Measurements from ENCODE around the gene CARNS1.
"Not testable (repeated sequence)": the region's sequence is repeated elsewhere in the genome, so short reads cannot be mapped to it uniquely, and the experiment has no call there.

CARNS1 gene

DNA sequence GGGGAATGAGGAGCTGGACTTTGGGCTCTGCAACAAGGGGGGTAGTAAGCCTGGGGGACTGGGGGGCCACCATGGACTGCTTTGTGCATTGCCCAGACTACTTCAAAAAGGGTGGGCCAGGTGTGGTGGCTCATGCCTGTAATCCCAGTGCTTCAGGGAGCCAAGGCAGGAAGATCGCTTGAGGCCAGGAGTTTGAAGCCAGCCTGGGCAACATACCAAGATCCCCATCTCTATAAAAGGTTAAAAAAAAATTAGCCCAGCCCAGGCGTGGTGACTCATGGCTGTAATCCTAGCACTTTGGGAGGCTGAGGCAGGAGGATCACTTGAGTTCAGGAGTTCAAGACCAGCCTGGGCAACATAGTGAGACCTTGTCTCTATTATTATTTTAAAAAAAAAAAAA is 50.1 kb downstream of the CARNS1 start:
- not testable (repeated sequence) for DNase-seq (ENCODE audit: low read depth)

DNA sequence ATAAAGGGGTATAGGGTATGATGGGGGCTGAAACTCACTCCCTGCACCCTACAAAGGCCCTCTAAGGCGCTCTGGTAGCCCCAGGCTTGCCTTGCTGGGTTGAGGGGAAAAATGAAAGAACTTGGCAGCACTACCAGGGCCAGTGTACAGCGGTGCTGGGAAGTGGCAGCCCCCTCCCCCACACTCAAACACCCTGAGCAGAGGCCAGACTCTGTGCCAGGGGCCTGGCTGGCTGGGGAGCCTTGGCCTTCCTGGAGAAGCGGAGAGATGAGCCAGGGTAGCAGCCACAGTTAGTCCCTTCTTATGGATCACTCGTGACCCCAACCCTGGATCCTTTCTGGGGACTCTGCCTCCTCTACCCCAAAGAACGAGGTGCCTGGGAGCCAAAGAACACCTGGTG is 50.9 kb downstream of the CARNS1 start:
- DNase-seq (ENCODE audit: low read depth): no peak

DNA sequence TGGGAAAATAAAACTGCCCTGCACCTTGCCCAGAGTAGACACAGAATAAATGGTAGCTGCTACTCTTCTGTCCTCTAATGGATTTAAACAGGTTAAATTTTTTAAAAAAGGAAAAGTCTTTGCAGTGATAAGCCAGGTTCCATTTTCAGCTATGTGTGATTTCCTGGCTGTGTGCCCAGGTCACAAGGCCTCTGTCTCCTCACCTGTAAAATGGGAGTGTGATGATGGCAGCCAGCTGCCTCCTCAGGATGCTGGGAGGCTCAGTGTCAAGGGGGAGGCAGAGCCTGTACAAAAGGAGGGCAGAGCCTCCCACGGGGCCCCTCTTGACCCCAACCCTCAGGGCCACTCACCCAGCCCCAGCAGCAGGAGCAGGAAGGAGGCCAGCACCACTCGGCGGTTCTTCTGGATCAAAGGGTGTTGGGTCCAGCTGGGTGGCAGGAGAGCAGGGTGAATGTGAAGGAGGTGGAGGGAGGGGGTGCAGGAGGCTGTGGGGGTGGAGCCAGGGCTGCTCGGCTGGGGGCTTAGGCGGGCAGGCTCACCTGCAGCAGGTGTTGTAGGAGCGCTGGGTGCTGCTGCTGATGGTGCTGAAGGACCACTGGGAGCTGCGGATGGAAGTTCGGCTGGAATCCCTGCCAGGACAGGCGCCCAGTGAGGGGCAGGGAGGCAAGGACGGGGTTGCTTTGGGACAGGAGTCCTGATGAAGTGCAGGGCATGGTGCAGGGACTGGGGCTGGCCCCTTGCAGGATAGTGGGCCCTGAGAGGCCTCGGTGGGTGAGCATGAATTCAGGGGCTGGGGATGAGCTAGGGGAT is 51.7 kb downstream of the CARNS1 start:
- DNase-seq (ENCODE audit: low read depth): no peak

DNA sequence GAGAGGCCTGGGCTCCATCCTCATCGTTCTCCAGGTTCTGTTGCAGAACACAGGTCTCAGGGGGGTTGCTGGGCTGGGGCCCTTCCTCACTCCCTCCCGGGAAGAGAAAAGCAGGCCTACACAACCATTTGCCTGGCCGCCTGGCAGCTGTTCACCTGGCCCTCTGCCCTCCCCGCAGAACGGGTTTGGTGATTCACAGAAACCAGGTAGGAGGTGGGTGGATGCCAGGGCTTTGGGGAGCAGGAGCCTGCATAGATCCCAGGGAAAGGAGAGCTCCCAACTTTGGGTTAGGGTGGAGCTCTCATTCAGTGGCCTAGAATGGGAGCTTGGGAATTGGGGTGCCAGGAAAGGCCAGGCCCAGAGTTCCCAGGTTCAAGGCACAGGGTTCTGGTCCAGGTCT is 52.6 kb downstream of the CARNS1 start:
- DNase-seq (ENCODE audit: low read depth): no peak

DNA sequence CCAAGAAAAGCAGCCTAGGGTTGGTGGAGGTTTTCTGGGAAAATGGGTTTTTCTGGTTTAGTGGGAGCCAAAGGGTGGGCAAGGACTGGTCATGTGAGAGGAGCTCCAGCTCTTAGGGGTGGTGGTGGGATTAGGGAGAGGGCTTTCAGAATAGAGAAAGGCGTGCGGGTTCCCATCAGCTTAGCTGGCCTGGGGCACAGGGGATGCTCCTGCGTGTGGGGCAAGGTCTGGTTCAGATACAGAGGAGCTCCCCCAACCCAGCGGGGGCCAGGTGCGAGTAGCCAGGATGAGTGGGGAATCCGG is 52.9 kb downstream of the CARNS1 start:
- DNase-seq (ENCODE audit: low read depth): no peak

DNA sequence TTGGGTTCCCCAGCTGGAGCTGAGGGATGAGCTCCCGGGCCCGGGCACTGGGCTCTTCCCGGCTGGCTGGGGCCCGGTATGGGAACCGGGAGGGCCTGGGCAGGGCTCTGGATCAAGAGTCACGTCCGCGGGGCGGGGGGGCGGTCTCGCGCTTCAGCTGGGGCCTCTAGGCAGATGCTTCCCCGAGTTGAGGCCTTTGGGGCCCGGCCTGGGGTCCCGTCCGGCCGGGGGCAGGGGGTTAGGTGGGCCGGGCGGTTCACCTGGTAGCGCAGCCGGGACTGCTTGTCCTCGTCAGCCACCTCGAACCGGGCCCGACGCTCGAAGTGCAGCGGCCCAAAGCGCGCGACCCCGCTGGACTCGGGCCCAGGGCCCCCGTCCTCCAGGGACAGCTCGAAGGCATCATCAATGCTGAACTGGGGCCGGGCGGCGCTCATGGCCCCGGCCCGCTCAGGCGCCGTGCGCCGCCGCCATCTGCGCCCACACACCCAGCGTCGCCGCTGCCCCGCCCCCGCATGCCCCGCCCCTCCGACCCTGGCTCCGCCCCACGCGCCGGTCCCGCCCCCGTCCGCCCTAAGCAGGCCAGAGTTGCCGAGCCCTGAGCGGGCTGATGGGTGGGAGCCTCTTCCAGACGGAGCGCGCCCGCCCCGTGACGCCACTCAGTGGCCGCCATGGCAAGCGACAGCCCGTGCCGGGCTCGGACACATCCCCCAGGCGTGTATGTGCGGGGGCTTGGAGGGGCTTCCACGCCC is 53.5 kb downstream of the CARNS1 start, which contains the start of gene TMEM134:
Gene TMEM134, minus strand, starts transcription at position 493 of the 749 bp plus-strand sequence. Its CDS starts 59 bp downstream, at position 434.
- peak; percentile 88 for DNase-seq (ENCODE audit: low read depth)

DNA sequence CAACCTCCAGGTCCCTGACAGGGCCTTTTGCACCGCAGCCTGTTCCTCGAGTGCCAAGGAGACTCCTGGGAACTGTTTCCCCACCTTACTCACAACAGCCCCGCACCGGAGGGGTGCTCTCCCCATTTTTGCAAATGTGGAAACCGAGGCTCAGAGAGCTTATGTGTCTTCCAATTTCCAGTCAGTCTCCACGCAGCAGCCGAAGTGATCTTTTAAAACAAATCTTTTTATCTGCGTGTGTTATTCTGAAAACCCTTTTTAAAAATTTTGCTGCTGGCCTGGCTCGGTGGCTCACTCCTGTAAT is 54.0 kb downstream of the CARNS1 start:
- DNase-seq (ENCODE audit: low read depth): no peak

DNA sequence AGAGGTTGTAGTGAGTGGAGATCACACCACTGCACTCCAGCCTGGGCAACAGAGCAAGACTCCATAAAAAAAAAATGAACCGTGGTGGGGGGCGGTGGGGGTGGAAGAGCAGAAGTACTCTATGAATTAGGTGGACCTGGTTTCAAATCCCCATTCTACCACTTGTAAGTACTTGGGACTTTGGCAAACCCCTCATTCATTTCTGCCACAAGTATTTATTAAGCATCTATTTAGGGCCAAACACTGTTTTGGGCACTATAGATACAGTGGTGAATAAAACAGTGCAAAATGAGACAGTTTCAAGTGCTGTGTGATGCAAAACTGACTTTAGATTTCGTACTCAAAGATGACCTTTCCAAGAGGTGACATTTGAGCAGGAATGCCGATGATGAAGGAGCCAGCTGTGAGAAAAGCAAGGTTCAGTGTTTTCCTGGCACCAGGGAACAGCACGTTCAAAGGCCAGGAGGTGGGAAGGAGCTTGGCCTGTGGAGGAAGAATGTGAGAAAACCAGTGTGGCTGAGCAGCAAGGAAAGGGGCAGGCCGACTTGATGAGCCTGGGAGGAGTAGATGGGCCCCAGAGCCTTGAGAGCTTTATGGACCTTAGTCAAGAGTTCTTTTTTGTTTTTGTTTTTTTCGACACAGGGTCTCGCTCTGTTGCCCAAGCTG is 55.0 kb downstream of the CARNS1 start:
- no peak for DNase-seq (ENCODE audit: low read depth)

DNA sequence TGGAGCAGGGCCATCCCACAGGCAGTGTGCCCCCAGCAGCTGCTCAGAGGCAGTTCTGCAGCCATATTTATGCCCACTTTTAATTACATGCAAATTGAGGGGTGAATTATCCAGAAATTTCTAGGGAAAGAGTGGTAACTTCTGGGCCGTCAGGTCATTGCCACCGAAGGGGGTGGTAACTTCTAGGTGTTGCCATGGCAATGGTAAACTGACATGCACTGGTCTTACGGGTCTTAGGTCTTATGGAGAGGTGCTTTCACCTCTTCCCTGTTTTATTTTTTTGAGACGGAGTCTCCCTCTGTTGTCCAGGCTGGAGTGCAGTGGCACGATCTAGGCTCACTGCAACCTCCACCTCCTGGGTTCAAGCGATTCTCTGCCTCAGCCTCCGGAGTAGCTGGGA is 57.4 kb downstream of the CARNS1 start:
- DNase-seq (ENCODE audit: low read depth): no peak
